HEK293 (cell line): Measurements from ENCODE around the gene B2M.
"Not testable (repeated sequence)": the region's sequence is repeated elsewhere in the genome, so short reads cannot be mapped to it uniquely, and the experiment has no call there.

ENCODE experiments used
- CTCF ChIA-PET: fragments of 350-600 bp; formaldehyde crosslinking; extraction: SDS; loops from one replicate; lab custom pipeline; 2021; ENCODE audit warnings: antibody characterized with exemption; lab: Yijun Ruan, JAX
- POLR2A ChIA-PET: fragments of 300-600 bp; formaldehyde crosslinking; extraction: SDS; loops from one replicate; lab custom pipeline; 2020; ENCODE audit warnings: antibody characterized with exemption, inconsistent platforms; lab: Yijun Ruan, JAX
- H3K27ac ChIP-seq: fragments of 200-500 bp; sonication (Bioruptor generic); 2 replicates; pipeline ENCODE4 v1.5.1; 2014; ENCODE audit warnings: low read depth, low read length, control low read depth, inconsistent platforms; ENCODE audit errors: extremely low read depth
- H3K36me3 ChIP-seq, 2 experiments: fragments of 200-500 bp in 1 of 2; sonication (Bioruptor generic) in 1 of 2; 1 replicate in 1 of 2; 2 replicates in 1 of 2; pipeline ENCODE4 v1.5.1; 2014 to 2017; ENCODE audit warnings: inconsistent platforms in 2 of 2, low read length in 2 of 2; ENCODE audit not compliant: control insufficient read depth in 2 of 2, insufficient read depth in 1 of 2
- H3K4me1 ChIP-seq: fragments of 200-500 bp; sonication (Bioruptor generic); 2 replicates; pipeline ENCODE4 v1.5.1; 2014; ENCODE audit warnings: mild to moderate bottlenecking, low read length, inconsistent platforms; ENCODE audit not compliant: control insufficient read depth, insufficient read depth
- H3K4me3 ChIP-seq: 2 replicates; pipeline ENCODE4 v1.5.1; 2011; ENCODE audit warnings: low read depth, mild to moderate bottlenecking, control low read depth, low read length, moderate library complexity
- H3K9me3 ChIP-seq: fragments of 200-500 bp; sonication (Bioruptor generic); 2 replicates; pipeline ENCODE4 v1.5.1; 2014; ENCODE audit warnings: low read depth, low read length, inconsistent platforms; ENCODE audit not compliant: control insufficient read depth, insufficient read depth
- HOXD13 ChIP-seq: sonication (generic); formaldehyde crosslinking; IDR thresholded peaks from 2 replicates; pipeline ENCODE4 v1.8.0; 2022; ENCODE audit warnings: missing genetic modification reagents, borderline replicate concordance
- SCRT2 ChIP-seq: fragments of 450-650 bp; formaldehyde crosslinking; IDR thresholded peaks from 2 replicates; pipeline ENCODE4 v1.5.1; 2016; ENCODE audit warnings: missing biosample characterization, missing genetic modification characterization
- SETDB1 ChIP-seq: IDR thresholded peaks from one replicate; pipeline ENCODE4 v1.6.1; 2017; ENCODE audit warnings: mild to moderate bottlenecking, low read length, moderate library complexity, mixed read lengths; ENCODE audit not compliant: insufficient read length
- ZNF140 ChIP-seq: fragments of 450-650 bp; formaldehyde crosslinking; IDR thresholded peaks from 2 replicates; pipeline ENCODE4 v1.5.1; 2016; ENCODE audit warnings: missing biosample characterization, missing genetic modification characterization
- ZNF324 ChIP-seq: fragments of 450-650 bp; formaldehyde crosslinking; IDR thresholded peaks from 2 replicates; pipeline ENCODE4 v1.5.1; 2016; ENCODE audit warnings: missing biosample characterization, missing genetic modification characterization
- ZNF426 ChIP-seq: fragments of 450-650 bp; formaldehyde crosslinking; IDR thresholded peaks from 2 replicates; pipeline ENCODE4 v1.5.1; 2017; ENCODE audit warnings: missing biosample characterization, missing genetic modification characterization, mild to moderate bottlenecking, inconsistent platforms, moderate library complexity
- ZNF549 ChIP-seq: fragments of 450-650 bp; IDR thresholded peaks from 2 replicates; pipeline ENCODE4 v1.5.1; 2018; ENCODE audit warnings: missing biosample characterization, missing genetic modification characterization, mild to moderate bottlenecking, inconsistent platforms, moderate library complexity
- ZNF654 ChIP-seq: fragments of 450-650 bp; formaldehyde crosslinking; IDR thresholded peaks from 2 replicates; pipeline ENCODE4 v1.5.1; 2016; ENCODE audit warnings: low read depth, missing biosample characterization, missing genetic modification characterization
- ZNF791 ChIP-seq: fragments of 450-650 bp; formaldehyde crosslinking; IDR thresholded peaks from 2 replicates; pipeline ENCODE4 v1.5.1; 2016; ENCODE audit warnings: missing biosample characterization, missing genetic modification characterization

B2M gene

GRCh38 chr15:44738340-44738984, 27.1 kb downstream of the B2M start:
- Histone ChIP-seq H3K4me1 (no peaks in the 10 kb centered on the region), H3K4me3 (no peak overlapping the region), H3K27ac (no peak overlapping the region), H3K36me3 (no peaks in the 10 kb centered on the region), H3K9me3 (no peaks in the 10 kb centered on the region)
- ChIA-PET CTCF (interaction anchor here (0.5 to 5.3 kb wide), 19 partner anchors 10 to 857 kb away, joined by 3 to 64 read pairs (median 3); partner anchors contain the start of gene SPG11), POLR2A (interaction anchor here (0.6 to 2.3 kb wide), 6 partner anchors 10 to 1964 kb away, joined by 3 to 11 read pairs (median 3); partner anchors contain the start of genes B2M and PATL2)
- TF ChIP-seq ZNF140 (tag by site-specific recombination) (no peak), ZNF654 (tag by site-specific recombination) (peak; percentile 48)

- POLR2A ChIA-PET = not testable (repeated sequence)
- CTCF ChIA-PET = interaction anchor here (0.5 to 5.3 kb wide), 15 partner anchors 10 to 857 kb away, joined by 3 to 64 read pairs (median 3); partner anchors contain the start of gene SPG11
These were observed 28.0 kb downstream of the B2M start for GRCh38 chr15:44739222-44739847.

GRCh38 chr15:44743454-44743853, 32.1 kb downstream of the B2M start:
- TF ChIP-seq SCRT2 (tag by site-specific recombination) = 0 out of 2 replicates have a peak, but pooled peaks have one; percentile 11
- TF ChIP-seq, all 188 proteins: peak for 1; not testable (repeated sequence) for 187
- CTCF ChIA-PET = not testable (repeated sequence)

More at GRCh38 chr15:44739222-44739847, 28.0 kb downstream of the B2M start:
- not testable (repeated sequence) for H3K4me3 ChIP-seq, H3K27ac ChIP-seq, H3K9me3 ChIP-seq, H3K36me3 ChIP-seq, H3K4me1 ChIP-seq

GRCh38 chr15:44753345-44753744, 42.0 kb downstream of the B2M start:
- CTCF ChIA-PET = interaction anchor here (0.5 to 1.3 kb wide), 2 partner anchors 15 to 203 kb away, joined by 3 to 6 read pairs; no protein-coding TSS in a partner anchor
- no peaks in the 10 kb centered on the region for H3K36me3 ChIP-seq
- H3K4me3 ChIP-seq = no peak overlapping the region
- POLR2A ChIA-PET = no interaction called here
- H3K9me3 ChIP-seq = no peaks in the 10 kb centered on the region
- H3K27ac ChIP-seq = no peak overlapping the region
- TF ChIP-seq SETDB1 (peak; percentile 46), ZNF791 (tag by site-specific recombination) (peak; percentile 94), ZNF549 (tag by site-specific recombination) (no peak)
- no peaks in the 10 kb centered on the region for H3K4me1 ChIP-seq

More at GRCh38 chr15:44743454-44743853, 32.1 kb downstream of the B2M start:
- H3K4me1 ChIP-seq, H3K9me3 ChIP-seq, H3K27ac ChIP-seq, H3K4me3 ChIP-seq, H3K36me3 ChIP-seq, POLR2A ChIA-PET: not testable (repeated sequence)

- POLR2A ChIA-PET = no interaction called here
- CTCF ChIA-PET = no interaction called here
These were observed 51.9 kb downstream of the B2M start for GRCh38 chr15:44763187-44763586.

GRCh38 chr15:44763848-44764247, 52.5 kb downstream of the B2M start:
- ChIA-PET CTCF (no interaction called here), POLR2A (no interaction called here)
- Histone ChIP-seq H3K9me3 (no peaks in the 10 kb centered on the region), H3K4me3 (no peak overlapping the region), H3K4me1 (no peaks in the 10 kb centered on the region; the same call in 1 of the 2 replicates), H3K36me3 (no peaks in the 10 kb centered on the region), H3K27ac (no peak overlapping the region)
- TF ChIP-seq ZNF324 (no peak), HOXD13 (CRISPR knock-in tag) (no peak)

More at GRCh38 chr15:44763187-44763586, 51.9 kb downstream of the B2M start:
- TF ChIP-seq ZNF426 (tag by site-specific recombination) = no peak
- Histone ChIP-seq H3K4me3 (no peak overlapping the region), H3K27ac (no peak overlapping the region), H3K36me3 (no peaks in the 10 kb centered on the region), H3K9me3 (no peaks in the 10 kb centered on the region), H3K4me1 (no peaks in the 10 kb centered on the region)
